GM10248 (cell line): ENCODE results near the gene ERC2.

ENCODE experiments used
- CTCF ChIA-PET: fragments of 300-600 bp; sonication (Branson Sonifier 250); formaldehyde crosslinking; extraction: SDS; loops from one replicate; lab custom pipeline; 2021; ENCODE audit warnings: antibody characterized with exemption; lab: Yijun Ruan, JAX
- POLR2A ChIA-PET: fragments of 350-650 bp; sonication (Branson Sonifier 250); formaldehyde crosslinking; extraction: SDS; loops from one replicate; lab custom pipeline; 2020; ENCODE audit warnings: antibody characterized with exemption; lab: Yijun Ruan, JAX
- DNase-seq: peaks from one replicate; pipeline ENCODE4 v3.0.0; 2012; ENCODE audit errors: extremely low spot score
- TF ChIP-seq, protein P1 (sequence below): IDR thresholded peaks from 2 replicates; pipeline ENCODE4 v1.5.1; 2012; ENCODE audit warnings: mild to moderate bottlenecking, low read depth; ENCODE audit errors: extremely low read depth, missing control alignments, control extremely low read depth

Gene ERC2

DNA sequence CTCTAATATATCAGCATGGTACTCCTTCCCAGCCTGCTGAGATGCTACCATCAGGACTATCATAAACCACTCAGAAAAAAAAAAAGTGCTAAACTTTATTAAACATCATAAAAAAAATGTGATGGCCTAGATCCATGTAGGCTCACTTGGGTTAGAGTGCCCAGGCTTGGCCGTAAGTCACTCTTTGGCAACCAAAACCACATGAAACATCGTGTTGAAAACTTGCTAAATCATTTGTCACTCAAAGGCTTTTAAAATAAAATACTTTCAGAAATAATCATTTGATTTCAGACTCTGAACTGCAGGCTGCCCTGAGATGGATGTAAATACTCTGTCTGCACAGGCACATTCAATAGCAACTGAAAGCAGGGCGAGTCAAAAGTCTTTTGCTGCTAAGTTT is 902.7 kb downstream of the ERC2 start:
- no peak for DNase-seq
- ChIA-PET POLR2A (no interaction called here), CTCF (no interaction called here)
- TF ChIP-seq, protein P1, sequence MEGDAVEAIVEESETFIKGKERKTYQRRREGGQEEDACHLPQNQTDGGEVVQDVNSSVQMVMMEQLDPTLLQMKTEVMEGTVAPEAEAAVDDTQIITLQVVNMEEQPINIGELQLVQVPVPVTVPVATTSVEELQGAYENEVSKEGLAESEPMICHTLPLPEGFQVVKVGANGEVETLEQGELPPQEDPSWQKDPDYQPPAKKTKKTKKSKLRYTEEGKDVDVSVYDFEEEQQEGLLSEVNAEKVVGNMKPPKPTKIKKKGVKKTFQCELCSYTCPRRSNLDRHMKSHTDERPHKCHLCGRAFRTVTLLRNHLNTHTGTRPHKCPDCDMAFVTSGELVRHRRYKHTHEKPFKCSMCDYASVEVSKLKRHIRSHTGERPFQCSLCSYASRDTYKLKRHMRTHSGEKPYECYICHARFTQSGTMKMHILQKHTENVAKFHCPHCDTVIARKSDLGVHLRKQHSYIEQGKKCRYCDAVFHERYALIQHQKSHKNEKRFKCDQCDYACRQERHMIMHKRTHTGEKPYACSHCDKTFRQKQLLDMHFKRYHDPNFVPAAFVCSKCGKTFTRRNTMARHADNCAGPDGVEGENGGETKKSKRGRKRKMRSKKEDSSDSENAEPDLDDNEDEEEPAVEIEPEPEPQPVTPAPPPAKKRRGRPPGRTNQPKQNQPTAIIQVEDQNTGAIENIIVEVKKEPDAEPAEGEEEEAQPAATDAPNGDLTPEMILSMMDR = no peak

- no peak for DNase-seq
Measured at GRCh38 chr3:55564726-55565125, 903.5 kb downstream of the ERC2 start.

DNA sequence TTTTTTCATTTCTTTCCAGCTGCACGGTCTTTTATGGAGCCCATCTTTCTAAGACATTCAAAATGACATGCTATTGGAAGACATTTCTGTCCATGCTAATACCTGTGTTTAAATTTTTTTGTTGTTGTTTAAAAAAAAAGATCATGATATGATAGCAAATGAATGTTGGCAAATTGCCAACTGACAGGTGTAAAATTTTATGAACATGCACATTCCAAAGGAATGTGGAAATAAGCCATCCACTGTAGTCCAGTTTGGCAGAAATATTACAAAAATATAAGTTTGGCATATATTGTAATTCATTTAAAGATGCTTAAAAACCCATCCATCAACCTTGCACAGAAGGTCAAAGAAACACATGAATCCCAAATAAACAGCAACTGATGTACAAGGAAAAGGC is 905.6 kb downstream of the ERC2 start:
- DNase-seq = no peak
- POLR2A ChIA-PET = no interaction called here
- CTCF ChIA-PET = interaction anchor here (1.2 kb wide), 1 partner anchor 33 kb away, joined by 3 read pairs; no protein-coding TSS in a partner anchor
- TF ChIP-seq, protein P1 = no peak

More at GRCh38 chr3:55564726-55565125, 903.5 kb downstream of the ERC2 start:
- CTCF ChIA-PET = interaction anchor here (1.4 kb wide), 1 partner anchor 156 kb away, joined by 4 read pairs; no protein-coding TSS in a partner anchor
- TF ChIP-seq, protein P1 = no peak
- POLR2A ChIA-PET = no interaction called here

DNA sequence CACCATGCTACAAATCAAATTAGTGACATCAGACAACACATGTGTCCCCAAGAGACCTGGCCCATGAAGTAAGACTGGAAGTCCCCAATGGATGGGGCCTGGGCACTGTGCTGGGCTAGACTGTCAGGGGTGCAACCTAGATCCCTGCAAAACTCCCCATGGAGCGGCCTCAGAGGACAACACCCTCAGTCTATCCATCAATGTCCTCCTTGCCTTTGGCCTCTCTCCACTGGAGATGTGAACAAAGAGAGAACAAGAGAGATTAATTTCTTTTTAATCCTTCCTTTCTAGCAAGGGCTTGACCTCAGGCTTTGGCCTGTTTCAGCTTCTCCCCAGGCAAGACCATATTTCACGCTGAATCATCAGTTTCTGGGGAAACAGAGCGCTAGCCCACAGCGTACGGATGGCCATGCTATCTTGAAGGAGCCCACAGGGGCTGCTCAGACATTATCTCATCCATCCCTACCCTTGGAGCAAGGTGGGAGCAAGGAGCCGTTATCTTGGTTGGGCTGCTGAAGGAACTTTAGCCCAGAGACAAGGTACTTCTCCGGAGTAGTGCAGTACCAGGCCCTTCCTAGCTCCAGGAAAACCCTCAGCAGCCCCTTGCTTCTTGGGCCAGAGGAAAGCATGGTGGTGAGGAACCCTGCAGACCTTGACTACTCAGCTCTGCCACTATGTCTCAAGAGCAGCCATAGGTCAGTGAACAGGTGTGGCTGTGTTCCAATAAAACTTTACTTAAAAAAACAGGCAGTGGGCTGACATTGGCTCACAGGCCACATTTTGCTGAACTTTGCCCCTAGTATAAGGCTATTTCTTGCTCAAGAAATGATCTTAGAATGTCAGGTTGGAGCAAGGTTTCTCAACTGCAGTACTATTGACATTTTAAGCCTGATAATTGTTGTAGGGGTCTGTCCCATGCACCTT is 908.5 kb downstream of the ERC2 start:
- POLR2A ChIA-PET = no interaction called here
- no peak for DNase-seq
- CTCF ChIA-PET = interaction anchor here (1.0 kb wide), 1 partner anchor 13 kb away, joined by 3 read pairs; no protein-coding TSS in a partner anchor
- TF ChIP-seq, protein P1 = no peak

- POLR2A ChIA-PET = no interaction called here
- no peak for DNase-seq
- TF ChIP-seq, protein P1 = no peak
- CTCF ChIA-PET = no interaction called here
Measured at GRCh38 chr3:55558316-55558715, 910.0 kb downstream of the ERC2 start.

GRCh38 chr3:55557549-55557948 is 910.7 kb downstream of the ERC2 start:
- POLR2A ChIA-PET = no interaction called here
- no peak for DNase-seq
- CTCF ChIA-PET = no interaction called here
- TF ChIP-seq, protein P1 = no peak
